Measurements from ENCODE around the gene ITSN1. TPM values are rescaled to one million over a fixed set of nuclear protein-coding genes. Genes with fewer than 3 reads are reported as not detected.

The ITSN1 gene
- polyA plus RNA-seq, 1 donor from 2014 or later = 0.01 TPM

GRCh38 chr21:33802481-33802880 is 160.2 kb downstream of the ITSN1 start:
- H3K27me3 Mint-ChIP-seq = no peaks in the 10 kb centered on the region
- H3K9me3 Mint-ChIP-seq = no peaks in the 10 kb centered on the region
- no peaks in the 10 kb centered on the region for H3K36me3 Mint-ChIP-seq
- no peak overlapping the region for H3K4me3 Mint-ChIP-seq
- H3K4me1 Mint-ChIP-seq = no peaks in the 10 kb centered on the region
- no peak overlapping the region for H3K27ac Mint-ChIP-seq

GRCh38 chr21:33808715-33809367 is 166.5 kb downstream of the ITSN1 start:
- no peaks in the 10 kb centered on the region for H3K9me3 Mint-ChIP-seq
- H3K4me3 Mint-ChIP-seq = no peak overlapping the region
- H3K36me3 Mint-ChIP-seq = no peaks in the 10 kb centered on the region
- H3K27me3 Mint-ChIP-seq = peaks cover 4% of the 10 kb centered on the region
- H3K27ac Mint-ChIP-seq = no peak overlapping the region
- H3K4me1 Mint-ChIP-seq = no peaks in the 10 kb centered on the region

DNA sequence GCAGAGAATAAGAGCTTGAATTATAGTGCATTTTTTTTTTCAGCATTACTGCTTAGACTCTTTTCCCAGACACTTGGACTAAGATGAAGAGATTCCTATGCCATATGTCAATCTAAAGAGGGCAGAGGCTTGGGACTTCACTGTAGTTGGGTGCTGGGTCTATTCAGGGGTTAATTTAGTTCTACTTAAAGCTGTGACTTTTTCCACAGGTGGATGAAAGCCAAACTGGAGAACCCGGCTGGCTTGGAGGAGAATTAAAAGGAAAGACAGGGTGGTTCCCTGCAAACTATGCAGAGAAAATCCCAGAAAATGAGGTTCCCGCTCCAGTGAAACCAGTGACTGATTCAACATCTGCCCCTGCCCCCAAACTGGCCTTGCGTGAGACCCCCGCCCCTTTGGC is 168.5 kb downstream of the ITSN1 start:
- H3K9me3 Mint-ChIP-seq = peaks cover 0 to 3% (median 0%) of the 10 kb centered on the region in 3 donors
- H3K4me1 Mint-ChIP-seq = no peaks in the 10 kb centered on the region
- no peak overlapping the region for H3K4me3 Mint-ChIP-seq
- H3K36me3 Mint-ChIP-seq = no peaks in the 10 kb centered on the region
- no peak overlapping the region for H3K27ac Mint-ChIP-seq
- peaks cover 4% of the 10 kb centered on the region for H3K27me3 Mint-ChIP-seq

- H3K36me3 Mint-ChIP-seq = no peaks in the 10 kb centered on the region
Observed at GRCh38 chr21:33811167-33812010, 169.1 kb downstream of the ITSN1 start.

GRCh38 chr21:33813832-33814365 is 171.6 kb downstream of the ITSN1 start:
- Mint-ChIP-seq H3K4me3 (no peak overlapping the region), H3K4me1 (no peaks in the 10 kb centered on the region), H3K9me3 (peaks cover 0 to 3% (median 0%) of the 10 kb centered on the region in 3 donors), H3K36me3 (no peaks in the 10 kb centered on the region), H3K27me3 (peaks cover 1% of the 10 kb centered on the region), H3K27ac (no peak overlapping the region)

More at GRCh38 chr21:33811167-33812010, 169.1 kb downstream of the ITSN1 start:
- Mint-ChIP-seq H3K4me1 (no peaks in the 10 kb centered on the region), H3K27me3 (peaks cover 4% of the 10 kb centered on the region), H3K27ac (no peak overlapping the region), H3K9me3 (peaks cover 0 to 3% (median 0%) of the 10 kb centered on the region in 3 donors), H3K4me3 (no peak overlapping the region)

- Mint-ChIP-seq H3K36me3 (no peaks in the 10 kb centered on the region), H3K4me3 (no peak overlapping the region), H3K27ac (no peak overlapping the region), H3K4me1 (no peaks in the 10 kb centered on the region), H3K9me3 (peaks cover 0 to 3% (median 0%) of the 10 kb centered on the region in 3 donors), H3K27me3 (peaks cover 1% of the 10 kb centered on the region)
Observed at GRCh38 chr21:33815143-33815707, 172.9 kb downstream of the ITSN1 start.

DNA sequence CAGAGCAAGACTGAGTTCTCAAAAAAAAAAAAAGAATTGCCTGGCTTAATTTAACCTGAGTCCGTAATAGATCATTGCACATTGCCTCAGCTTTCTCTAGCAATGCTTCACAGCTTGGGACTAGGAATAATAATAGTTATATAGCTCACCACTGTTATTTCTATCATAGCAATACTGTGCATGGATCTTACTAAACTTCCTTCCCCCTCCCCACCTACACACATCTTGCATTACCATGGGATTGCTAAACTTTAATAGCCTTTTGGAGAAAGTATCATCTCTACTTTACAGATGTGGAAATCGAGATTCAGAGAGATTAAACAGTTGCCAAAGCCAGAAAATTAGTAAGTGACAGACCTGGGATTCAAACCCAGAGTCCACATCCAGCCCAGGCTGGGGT is 173.9 kb downstream of the ITSN1 start:
- Mint-ChIP-seq H3K27ac (no peak overlapping the region), H3K4me3 (no peak overlapping the region), H3K36me3 (no peaks in the 10 kb centered on the region), H3K4me1 (no peaks in the 10 kb centered on the region), H3K9me3 (peaks cover 0 to 3% (median 0%) of the 10 kb centered on the region in 3 donors), H3K27me3 (peaks cover 1% of the 10 kb centered on the region)

DNA sequence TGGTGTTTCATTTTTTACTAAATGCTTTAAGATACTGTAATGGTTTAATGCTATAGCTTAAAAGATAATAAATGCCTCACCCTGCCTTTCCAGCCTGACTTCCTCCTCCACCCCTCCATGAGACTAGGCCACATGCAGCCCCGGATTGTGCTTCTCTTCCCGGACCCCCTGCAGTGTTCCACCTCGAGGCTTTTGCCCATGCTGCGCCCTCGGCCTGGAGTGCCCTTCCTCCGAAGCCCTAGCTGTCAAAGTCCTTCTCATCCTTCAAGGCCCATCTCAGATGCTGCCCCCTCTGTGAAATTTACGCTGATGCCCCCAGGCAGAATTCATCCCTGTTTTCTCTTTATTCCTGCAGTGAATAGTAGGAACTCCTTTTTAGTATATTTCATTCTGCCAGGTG is 174.8 kb downstream of the ITSN1 start:
- no peak overlapping the region for H3K27ac Mint-ChIP-seq
- no peaks in the 10 kb centered on the region for H3K4me1 Mint-ChIP-seq
- no peak overlapping the region for H3K4me3 Mint-ChIP-seq
- peaks cover 0 to 3% (median 0%) of the 10 kb centered on the region in 3 donors for H3K9me3 Mint-ChIP-seq
- peaks cover 1% of the 10 kb centered on the region for H3K27me3 Mint-ChIP-seq
- H3K36me3 Mint-ChIP-seq = no peaks in the 10 kb centered on the region

DNA sequence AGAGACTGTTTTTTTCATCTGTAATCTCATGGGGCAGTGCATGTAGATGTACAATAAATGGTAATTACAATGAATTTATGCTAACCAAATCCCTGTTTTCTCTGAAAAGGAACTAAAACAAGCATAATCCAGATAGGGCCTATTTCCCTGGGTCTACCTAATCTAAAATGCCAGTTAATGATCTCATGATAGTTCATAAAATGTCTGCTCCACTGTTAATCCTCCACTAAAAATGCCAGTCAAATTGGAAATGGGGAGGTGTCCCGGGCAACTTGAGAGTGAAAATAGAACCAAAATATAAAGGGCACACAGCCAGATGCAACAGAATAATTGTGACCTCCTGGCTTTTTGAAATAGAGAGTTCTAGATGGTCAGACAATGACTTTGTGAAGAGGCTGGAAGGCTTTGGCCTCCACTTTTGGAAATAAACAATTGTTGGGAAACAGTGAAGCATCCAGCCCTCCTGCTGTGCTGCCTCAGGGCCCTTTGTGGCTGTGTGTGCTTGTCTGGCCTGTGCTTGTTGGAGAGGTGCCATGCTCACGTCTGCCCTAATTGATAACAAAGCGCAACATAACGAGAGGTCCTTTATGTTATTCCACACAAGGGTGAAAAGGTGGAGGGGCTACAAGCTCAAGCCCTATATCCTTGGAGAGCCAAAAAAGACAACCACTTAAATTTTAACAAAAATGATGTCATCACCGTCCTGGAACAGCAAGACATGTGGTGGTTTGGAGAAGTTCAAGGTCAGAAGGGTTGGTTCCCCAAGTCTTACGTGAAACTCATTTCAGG is 175.6 kb downstream of the ITSN1 start:
- Mint-ChIP-seq H3K27me3 (peaks cover 1% of the 10 kb centered on the region), H3K36me3 (no peaks in the 10 kb centered on the region), H3K9me3 (peaks cover 0 to 3% (median 0%) of the 10 kb centered on the region in 3 donors), H3K27ac (no peak overlapping the region), H3K4me1 (no peaks in the 10 kb centered on the region), H3K4me3 (no peak overlapping the region)

DNA sequence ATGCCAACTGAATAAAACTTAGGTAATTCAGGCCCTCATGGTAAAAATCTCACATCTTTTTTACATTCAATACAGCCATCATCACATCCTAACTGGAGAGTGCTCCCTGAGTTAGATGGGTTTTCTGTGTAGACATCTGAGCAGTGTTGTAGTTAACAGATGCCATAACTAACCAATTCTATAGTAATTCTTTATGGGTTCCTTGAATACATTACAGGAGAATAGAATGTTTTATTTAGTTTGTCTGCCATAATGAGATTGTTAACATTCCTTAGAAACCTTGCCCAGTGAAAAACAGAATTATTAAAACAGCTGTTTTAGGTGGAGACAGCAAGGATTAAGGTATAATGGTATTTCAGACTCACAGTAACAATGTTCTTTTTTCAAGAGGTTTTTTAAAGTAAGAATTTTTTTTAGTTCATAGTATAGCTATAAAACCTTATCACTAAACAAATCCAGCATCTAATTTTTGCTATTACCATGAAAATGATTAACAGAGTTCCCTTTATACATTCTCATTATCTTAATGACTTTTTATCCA is 178.0 kb downstream of the ITSN1 start:
- Mint-ChIP-seq H3K9me3 (no peaks in the 10 kb centered on the region), H3K36me3 (no peaks in the 10 kb centered on the region), H3K4me3 (no peak overlapping the region), H3K27me3 (no peaks in the 10 kb centered on the region), H3K4me1 (no peaks in the 10 kb centered on the region), H3K27ac (no peak overlapping the region)

DNA sequence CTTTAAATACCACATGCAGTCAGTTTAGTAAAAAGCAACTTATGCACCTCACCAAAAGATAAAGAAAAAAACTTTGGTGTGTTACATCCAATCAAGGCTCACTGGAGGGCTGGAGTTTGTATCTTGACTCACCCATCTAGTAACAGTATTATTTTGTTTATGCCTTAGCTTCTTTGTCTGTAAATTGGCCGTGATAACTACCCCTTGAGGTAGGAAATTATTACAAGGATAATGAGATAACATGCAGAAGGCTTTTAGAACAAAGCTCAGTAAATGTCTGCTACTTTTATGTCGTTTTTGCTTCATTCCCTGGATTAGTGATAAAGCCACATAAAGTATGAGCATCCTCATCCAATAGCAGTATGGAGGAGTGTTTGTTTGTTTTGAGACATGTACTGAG is 178.5 kb downstream of the ITSN1 start:
- Mint-ChIP-seq H3K27ac (no peak overlapping the region), H3K36me3 (no peaks in the 10 kb centered on the region), H3K9me3 (no peaks in the 10 kb centered on the region), H3K4me3 (no peak overlapping the region), H3K4me1 (no peaks in the 10 kb centered on the region), H3K27me3 (no peaks in the 10 kb centered on the region)

DNA sequence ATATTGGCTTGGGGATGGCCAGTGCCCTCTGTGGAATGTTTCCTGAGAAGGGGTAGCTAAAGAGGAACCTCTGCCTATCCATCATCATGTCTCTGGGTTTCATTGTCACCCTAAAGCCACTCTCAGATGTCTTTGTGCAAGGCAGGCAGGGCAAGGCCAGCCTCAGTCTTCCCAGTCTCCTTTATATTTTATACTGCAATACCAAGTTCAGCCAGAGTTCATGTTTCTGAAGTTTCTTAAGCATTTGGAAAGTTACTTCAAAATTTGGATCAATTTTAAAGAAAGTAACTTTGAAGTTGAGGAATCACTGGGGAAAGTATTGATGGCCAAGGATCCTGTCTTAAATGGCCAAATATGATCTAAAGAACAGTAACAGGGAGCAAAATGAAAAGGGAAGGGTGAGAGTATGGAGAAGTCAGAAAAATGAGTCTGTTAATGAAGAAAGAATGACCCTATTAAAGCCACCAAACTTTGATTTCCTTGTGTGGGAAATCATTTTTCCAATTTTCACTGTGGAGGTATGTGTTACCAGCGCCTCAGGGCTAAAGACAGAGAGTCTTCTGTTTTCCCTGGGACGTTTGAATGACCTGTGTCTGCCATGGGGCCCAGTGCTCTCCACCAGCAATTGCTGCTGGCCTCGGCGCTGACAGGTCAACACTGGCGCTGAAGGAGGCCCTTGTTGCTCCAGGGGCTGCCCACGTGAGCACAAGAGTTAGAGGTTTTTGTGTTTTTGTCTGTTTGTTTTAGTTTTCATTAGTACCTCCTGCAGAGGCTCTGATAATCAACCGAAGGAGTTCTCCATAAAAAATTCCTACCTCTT is 179.4 kb downstream of the ITSN1 start:
- Mint-ChIP-seq H3K9me3 (no peaks in the 10 kb centered on the region), H3K27ac (no peak overlapping the region), H3K4me3 (no peak overlapping the region), H3K4me1 (no peaks in the 10 kb centered on the region), H3K27me3 (no peaks in the 10 kb centered on the region), H3K36me3 (no peaks in the 10 kb centered on the region)

DNA sequence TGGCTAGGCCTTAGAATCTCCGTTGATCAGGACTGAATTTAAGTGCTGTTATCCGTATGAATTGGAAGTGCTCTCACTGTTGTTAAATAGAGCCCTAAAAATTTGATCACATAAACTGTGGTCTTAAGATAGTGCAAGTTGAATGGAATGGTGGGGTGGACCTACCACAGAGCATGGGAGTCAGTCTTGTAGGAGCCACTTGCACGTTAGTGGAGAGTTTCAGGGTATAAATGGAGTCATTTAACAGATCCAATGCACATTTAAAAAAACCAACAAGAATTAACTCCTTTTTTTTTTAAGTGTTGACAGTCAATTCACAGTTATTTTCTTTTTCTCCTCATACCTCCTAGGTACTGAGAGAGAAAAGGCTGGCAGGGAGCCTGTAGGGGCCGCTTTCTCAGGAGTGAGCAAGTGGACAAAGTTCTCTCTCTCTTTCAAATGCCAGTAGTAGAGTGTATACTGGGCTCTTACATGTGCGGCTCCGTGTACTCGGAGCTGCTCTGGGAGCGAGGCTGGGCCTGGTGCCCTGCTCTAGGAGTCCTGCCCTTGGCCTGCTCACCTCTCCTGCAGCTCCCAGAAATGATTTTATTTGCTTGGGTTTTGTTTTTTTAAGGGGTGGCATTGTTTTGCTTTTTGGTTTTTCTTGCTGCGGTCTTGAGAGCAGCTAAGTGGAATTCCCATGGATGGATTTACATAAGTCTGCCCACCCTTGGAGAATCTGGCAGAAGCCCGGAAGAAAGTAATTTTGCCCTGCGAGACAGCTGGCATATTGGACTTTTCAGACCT is 182.0 kb downstream of the ITSN1 start:
- H3K27ac Mint-ChIP-seq = no peak overlapping the region
- H3K36me3 Mint-ChIP-seq = no peaks in the 10 kb centered on the region
- H3K4me3 Mint-ChIP-seq = no peak overlapping the region
- H3K4me1 Mint-ChIP-seq = no peaks in the 10 kb centered on the region
- H3K27me3 Mint-ChIP-seq = peaks cover 1% of the 10 kb centered on the region
- H3K9me3 Mint-ChIP-seq = peaks cover 0 to 4% (median 0%) of the 10 kb centered on the region in 3 donors

All from IgD-negative memory B cell (primary cell).